Left lobe of liver (tissue), 2 donors: ENCODE measurements around the gene YWHAQ. TPM values are rescaled to one million over a fixed set of nuclear protein-coding genes. Genes with fewer than 3 reads are reported as not detected.

Experiments
- ATAC-seq: fragments of 200-7000 bp; cut with Tn5 transposase; one replicate; pipeline ENCODE4 v1.9.1; 2020; ENCODE audit warnings: mild to moderate bottlenecking, moderate library complexity
- DNase-seq: peaks from one replicate; pipeline ENCODE4 v3.0.0-alpha.2; 2020; ENCODE audit warnings: low spot score
- total RNA-seq: library from RNA; stranded (reverse); gene quantifications from one replicate; pipeline ENCODE4 v1.2.1, GENCODE V29; 2021
- donor health status: DM: no; HTN: no; CAD: no; lungs with moderate emphysema.
- donor health status: DM: no; HTN: yes; CAD: no.

Gene YWHAQ
- total RNA-seq: 82.3 TPM

- ATAC-seq (peak; percentile 94), DNase-seq (peak; percentile 98)
Observed at GRCh38 chr2:9630736-9631552, at the start of gene YWHAQ. TSS of gene YWHAQ (minus strand) at chr2:9630997. CDS start at chr2:9630452, 545 bp downstream.

- no peak for ATAC-seq
- no peak for DNase-seq
Observed at GRCh38 chr2:9680082-9680481, 49.3 kb upstream of the YWHAQ start.

DNA sequence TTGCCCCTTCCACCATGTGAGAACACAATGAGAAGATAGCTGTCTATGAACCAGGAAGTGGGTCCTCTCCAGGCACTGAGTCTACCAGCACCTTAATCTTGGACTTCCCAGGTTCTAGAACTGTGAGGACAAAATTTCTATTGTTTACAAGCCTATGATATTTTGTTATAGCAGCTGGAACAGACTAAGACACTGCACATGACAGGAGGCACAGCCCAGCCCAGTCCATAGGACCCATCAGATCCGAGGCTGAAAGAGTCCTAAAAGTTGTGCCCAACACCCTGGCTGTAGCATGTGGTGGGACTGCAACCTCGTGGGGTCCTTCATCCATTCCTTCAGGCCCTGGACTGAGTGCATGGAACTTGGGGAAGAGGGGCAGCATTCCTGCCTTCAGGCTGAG, 48.4 kb upstream of the YWHAQ start:
- DNase-seq (no peak), ATAC-seq (no peak)

GRCh38 chr2:9678544-9678943, 47.7 kb upstream of the YWHAQ start:
- ATAC-seq (no peak), DNase-seq (no peak)

- DNase-seq (no peak), ATAC-seq (no peak)
Observed at GRCh38 chr2:9675415-9676351, 44.9 kb upstream of the YWHAQ start.

DNA sequence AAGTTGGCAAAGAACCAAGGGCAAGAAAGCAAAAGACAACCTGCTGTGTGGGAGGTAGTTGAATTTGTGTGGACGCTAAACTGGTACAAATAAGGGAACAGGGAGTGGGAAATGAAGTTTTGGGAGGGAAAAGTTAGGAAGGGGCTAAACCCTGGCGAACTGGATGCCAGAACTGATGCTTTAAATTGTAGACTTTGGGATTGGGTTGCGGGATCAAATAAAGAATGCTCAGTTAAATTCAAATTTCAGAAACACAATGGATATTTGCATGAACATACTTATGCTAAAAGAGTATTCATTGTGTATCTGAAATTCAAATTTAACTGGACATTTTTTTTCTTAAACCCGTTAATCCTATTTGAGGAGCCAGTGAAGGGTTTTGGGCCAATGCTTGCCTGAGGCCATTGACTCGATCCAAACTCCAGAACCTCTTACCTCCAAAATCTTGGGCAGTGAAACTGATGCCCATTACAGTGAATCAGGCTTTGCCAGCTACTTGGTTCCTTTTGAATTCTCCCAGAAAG, 44.2 kb upstream of the YWHAQ start:
- ATAC-seq (no peak), DNase-seq (no peak)

GRCh38 chr2:9673914-9674481, 43.2 kb upstream of the YWHAQ start:
- DNase-seq: no peak
- ATAC-seq: no peak

DNA sequence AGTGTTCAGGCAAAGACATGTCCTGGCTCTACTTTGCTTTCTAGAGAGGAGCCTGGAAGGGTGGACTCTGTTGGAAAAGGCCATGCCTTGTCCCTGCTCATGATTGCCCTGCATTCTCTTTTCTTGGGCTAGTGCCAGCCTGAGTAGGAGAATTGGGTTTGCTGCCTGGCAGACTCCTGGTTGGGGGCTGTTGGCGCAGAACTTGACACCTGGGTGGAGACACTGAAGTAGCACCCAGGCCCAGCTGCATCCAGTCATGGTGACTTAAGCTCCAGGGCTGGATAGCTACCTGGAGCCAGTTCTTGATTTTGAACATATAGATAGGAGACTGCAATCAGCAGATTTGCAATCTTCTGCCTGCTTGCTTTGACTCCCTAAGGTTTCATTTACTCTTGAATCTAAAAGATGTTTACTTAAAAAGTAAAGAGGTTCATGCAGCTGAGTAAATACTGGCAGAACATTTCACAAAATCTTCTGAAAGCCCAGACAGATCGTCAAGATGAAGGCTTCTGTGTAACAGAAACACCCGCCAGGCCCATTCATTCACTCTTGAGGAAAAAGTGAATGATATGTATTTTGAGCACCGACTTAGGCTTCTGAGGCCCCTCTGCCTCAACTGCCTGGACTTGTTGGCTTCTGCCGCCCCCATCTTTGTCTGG, 38.0 kb upstream of the YWHAQ start:
- DNase-seq: no peak
- ATAC-seq: no peak

- ATAC-seq (no peak), DNase-seq (no peak)
Observed at GRCh38 chr2:9667826-9668225, 37.0 kb upstream of the YWHAQ start.

DNA sequence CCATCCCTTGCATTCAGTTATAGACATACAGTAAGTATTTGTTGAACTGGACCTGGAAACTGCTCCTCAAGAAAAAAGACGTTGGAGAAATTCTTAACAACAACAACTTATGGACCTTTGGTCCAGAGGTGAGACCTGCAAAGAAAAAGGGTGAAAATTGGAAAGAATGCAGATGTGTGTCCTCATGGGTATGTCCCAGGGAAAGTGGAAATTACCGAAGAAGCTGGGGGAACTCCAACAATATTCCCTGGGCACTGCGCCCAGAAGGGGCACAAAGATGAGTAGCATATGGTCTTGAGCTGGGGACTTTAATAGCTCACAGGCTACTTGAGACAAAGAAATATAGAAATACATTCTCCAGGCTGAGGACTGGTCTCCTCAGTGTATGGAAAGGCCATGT, 35.5 kb upstream of the YWHAQ start:
- DNase-seq (no peak), ATAC-seq (no peak)

DNA sequence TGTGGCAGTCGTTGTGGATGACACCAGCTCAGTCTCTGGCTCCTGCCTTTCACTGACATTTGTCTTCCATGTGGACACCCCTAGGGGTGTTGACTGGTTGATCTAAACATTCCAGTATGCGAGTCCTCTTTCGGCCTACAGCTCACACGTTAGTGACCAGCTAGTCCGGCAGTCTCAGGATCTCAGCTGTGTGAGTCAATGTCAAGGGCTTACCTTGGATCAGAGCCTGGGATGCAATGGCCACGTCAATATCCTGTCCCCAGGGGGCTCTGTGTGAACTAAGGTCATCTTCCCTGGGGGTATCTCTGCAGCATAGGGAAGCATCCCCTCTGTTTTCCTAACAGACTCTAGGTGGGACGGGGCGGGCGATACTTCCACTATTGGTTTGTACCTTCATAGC, 35.1 kb upstream of the YWHAQ start:
- no peak for DNase-seq
- no peak for ATAC-seq

GRCh38 chr2:9664365-9664764, 33.6 kb upstream of the YWHAQ start:
- ATAC-seq: no peak
- no peak for DNase-seq

DNA sequence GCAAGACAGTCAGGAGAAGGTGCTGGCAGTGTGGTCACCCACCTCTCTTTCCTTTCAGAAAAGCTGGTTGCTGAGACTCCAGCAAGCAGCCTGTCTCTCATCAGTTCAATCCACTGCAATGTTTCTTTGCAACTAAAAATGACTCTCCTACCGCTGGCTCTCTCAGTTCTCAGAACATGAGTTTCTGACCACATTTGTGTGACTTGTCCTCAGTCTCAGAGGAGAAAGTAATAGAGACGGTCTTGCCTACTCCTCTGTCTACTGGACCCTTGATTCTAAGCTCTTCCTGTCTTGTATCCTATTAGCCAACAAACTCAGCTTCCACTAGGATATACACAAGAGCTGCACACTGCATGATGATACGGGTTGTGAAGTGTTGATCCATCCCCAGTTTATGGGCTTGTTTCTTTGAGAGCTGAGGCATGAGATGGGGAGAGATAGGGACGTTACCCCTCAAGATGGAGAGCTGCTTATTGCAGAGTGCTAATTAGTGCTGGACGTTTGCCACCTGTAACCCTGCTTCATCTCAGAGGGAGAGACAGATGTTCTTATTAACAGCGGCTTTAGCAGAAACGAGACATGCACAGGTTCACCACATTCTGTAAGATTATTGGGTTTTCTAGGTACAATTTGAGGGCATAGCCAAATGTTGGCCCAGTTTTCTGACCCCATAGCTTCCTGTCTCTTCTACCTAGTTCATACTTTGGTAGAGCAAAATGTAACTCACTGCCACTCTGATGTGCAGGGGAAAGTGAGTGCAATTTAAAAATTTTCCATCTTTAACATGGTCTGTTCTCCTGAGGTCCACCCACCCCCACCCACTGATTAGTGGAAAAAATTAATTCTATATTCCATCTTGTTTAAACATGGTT, 32.4 kb upstream of the YWHAQ start:
- ATAC-seq (no peak), DNase-seq (no peak)

- no peak for DNase-seq
- no peak for ATAC-seq
Observed at GRCh38 chr2:9661261-9661660, 30.5 kb upstream of the YWHAQ start.

GRCh38 chr2:9660781-9661180, 30.0 kb upstream of the YWHAQ start:
- DNase-seq: no peak
- no peak for ATAC-seq

DNA sequence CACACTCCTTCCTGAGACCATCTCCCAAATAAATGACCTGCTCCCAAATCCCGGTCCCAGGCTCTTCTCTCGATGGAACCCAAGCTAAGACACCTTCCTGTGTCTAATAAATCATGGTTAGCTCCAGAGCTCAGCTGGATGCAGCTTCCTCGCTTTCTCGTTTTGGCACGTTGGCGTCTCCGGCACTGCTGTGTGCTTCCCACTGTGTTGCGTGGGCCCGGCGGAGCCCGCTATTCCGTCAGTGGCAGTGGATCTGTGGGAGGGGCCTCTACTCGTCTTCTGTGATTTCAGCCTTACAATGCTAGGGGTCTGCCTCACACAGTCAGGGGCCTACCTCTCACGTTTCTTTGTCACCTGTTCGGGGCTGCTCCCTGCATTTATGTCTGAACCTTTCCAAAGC, 29.4 kb upstream of the YWHAQ start:
- ATAC-seq (no peak), DNase-seq (no peak)

GRCh38 chr2:9658972-9659371, 28.2 kb upstream of the YWHAQ start:
- no peak for ATAC-seq
- DNase-seq: no peak

DNA sequence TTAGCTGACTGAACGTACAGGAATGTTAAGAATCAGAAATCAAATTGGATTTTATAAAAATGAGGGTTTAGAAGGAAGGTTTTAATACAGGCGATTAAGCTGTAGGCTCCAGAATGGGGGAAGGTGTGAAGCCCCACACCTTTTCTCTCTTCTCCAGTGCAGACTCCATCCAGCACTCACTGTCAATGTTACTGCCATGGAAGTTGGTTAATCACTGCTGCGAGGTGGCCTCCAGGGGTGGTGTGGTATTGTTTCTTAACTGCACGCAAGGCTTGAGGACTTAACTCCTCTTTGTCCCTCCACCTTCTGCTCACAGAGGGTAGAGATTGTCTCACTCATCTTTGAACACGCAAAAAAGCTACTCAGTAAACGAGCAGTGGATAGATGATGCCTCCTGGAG, 26.9 kb upstream of the YWHAQ start:
- ATAC-seq (no peak), DNase-seq (no peak)

GRCh38 chr2:9657083-9657482, 26.3 kb upstream of the YWHAQ start:
- ATAC-seq (no peak), DNase-seq (no peak)

GRCh38 chr2:9656270-9656766, 25.5 kb upstream of the YWHAQ start:
- no peak for ATAC-seq
- DNase-seq: no peak
